Stimulated activated CD4-positive, alpha-beta T cell treated with anti-CD3 and anti-CD28 coated beads, Interleukin-4, amount 100 ng/mL, for 24 hours (primary cell): Measurements from ENCODE around the gene TEKTIP1.

Source experiments
- DNase-seq: peaks from one replicate; pipeline ENCODE4 v3.0.0-alpha.2; 2020

TEKTIP1 gene

DNA sequence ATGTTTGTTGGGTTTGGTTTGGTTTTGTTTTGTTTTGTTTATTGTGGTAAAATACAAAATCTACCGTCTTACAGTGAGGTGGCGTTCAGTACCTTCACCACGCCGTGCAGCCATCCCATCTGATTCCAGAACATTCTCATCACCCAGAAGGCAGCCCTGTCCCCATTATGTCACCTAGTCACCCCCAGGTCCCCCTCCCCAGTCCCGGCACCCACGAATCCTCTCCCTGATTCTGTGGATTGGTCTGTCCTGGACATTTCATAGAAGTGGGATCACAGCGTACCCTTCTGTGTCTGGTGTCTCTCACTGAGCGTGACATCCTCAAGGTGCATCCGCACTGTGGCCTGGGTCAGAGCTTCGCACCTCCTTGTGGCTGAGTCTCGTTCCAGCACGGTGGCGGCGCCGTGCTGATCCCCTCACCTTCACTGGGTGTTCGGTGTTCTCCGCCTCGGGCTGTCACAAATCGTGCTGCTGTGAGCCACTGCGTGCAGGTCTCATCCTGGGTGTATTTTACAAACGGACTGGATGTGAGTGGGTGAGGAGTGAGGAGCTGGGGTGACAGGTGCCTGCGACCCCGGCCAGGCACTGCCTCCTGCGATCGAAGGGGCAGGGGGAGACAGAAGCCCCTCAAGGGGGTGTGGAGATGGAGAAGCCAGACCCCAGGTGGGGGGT, 580 bp upstream of the TEKTIP1 start:
- DNase-seq, result no peak

DNA sequence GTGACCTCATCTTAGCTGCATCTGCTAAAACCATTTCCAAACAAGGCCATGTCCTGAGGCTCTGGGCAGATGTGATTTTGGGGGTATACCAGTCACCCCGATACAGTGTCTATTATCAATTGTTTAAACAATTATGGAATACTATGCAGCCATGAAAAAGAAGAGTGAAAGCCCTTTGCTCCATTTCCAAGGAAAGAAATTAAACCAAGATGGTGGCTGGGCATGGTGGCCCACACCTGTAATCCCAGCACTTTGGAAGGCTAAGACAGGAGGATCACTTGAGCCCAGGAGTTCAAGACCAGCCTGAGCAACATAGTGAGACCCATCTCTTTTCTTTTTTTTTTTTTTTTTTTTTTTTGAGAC, 763 bp downstream of the TEKTIP1 start:
- DNase-seq, result no peak

DNA sequence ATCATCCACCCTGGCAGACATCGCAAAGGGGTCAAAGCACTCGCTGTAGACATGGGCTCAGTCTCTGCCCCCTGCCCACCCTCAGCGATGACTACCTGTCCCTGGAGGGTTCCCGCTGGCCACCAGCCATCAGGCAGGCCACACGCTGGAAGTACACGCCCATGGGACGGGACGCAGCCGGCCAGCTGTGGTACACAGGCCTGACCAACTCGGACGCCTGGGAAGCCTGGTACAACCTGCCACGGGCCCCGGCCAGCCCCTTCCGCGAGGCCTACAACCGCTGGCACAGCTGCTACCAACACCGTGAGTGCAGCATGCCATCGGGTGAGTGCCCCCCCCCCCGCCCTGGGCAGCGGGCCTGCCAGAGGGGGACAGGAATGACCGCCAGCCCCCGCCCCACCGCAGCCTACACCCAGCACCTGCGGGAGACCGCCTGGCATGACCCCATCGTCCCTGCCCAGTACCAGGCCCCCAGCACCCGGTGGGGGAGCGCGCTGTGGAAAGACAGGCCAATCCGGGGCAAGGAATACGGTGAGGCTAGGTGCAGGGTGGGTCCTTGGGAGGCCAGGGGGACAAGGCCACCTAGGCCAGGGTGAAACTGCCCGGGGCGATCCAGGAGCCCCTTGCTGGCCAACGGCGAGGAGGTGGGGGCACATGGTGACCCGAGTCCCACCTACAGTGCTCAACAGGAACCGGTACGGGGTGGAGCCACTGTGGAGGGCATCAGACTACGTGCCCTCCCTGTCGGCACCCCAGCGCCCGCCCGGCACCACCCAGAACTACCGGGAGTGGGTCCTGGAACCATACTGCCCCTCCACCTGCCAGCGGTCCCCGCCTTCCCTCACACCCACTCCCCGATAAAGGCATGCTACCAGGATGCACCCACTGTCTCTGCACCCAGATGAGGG, 4.4 kb downstream of the TEKTIP1 start:
- no peak for DNase-seq

DNA sequence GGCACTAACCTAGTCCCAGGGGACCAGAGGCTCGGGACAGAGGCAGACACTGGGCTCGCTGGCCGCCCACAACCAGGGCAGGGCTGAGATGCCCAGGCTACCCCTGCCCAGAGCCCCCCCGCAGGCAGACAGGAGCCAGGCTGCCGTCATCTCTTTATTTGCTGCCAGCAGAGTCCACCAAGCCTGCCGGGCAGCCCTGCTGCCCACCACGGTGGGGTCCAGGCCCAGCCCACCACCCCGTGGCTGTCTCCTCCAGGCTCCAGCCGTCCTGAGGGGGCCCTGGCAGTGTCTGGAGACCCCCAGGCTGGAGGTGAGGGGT, 5.0 kb downstream of the TEKTIP1 start:
- no peak for DNase-seq

GRCh38 chr19:3544742-3545668, 6.0 kb downstream of the TEKTIP1 start:
- DNase-seq, result peak; percentile 83

DNA sequence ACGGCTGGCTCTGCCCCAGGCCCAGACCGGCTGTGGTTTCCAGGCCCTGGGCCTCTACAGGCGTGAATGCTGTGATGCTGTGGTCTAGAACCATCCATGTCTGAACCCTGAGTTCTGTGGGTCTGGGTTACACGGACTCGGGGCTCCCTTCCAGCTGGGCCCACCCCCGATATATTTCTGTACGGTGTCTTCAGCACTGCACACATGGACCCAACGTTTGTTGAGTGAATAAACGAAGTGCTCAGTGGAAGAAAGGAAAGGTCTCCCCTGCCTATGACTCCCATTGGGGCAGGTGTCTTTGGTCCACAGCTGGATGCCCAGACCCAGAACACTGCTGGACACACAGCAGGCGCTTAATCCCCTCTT, 6.7 kb downstream of the TEKTIP1 start:
- no peak for DNase-seq

GRCh38 chr19:3546119-3546518, 7.1 kb downstream of the TEKTIP1 start:
- no peak for DNase-seq

DNA sequence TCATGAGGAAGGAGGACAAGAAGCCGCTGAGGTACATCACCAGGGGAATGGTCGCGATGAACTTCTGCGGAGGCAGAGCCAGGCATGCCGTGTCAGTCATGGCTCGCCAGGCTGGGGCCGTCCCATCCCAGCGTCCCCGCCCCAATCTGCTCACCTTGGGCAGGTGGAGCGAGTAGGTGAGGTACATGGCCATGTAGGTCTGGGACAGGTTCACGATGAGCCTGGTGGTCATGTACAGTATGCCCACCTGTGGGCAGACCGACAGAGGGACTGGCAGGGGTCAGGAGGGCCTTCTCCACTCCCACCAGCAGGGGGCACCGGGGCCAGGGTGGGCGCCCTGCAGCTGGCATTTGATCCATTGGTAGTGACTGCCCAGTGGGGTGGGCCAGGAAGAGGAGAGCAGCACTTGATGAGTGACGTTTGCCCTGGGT, 8.3 kb downstream of the TEKTIP1 start:
- DNase-seq, result peak; percentile 39

DNA sequence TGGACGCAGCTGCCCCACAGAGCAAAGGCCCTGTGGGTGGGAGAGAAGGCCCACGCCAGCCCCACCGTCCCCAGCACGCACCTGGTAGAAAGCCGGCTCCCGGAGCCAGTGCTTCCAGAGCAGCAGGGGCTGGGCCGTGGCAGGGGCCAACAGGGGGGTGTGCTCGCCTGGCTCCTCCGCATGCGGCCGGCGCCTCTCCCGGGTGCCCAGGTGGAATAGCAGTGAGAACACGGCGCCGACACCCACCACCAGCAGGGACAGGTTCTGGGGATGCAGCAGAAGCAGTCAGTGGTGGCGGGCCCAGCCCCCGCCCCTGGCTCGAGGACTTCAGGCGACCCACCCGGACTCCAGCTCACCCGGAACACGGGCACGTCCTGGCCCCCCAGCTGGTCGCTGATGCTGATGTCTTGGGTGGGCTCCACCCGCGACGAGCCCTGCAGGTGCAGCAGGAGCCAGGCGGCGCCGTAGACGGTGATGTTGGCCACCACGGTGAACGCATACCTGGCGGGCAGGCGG, 8.9 kb downstream of the TEKTIP1 start:
- DNase-seq, result no peak

GRCh38 chr19:3548606-3549005, 9.6 kb downstream of the TEKTIP1 start:
- no peak for DNase-seq

- DNase-seq, result no peak
Measured at GRCh38 chr19:3549816-3550215, 10.8 kb downstream of the TEKTIP1 start.

DNA sequence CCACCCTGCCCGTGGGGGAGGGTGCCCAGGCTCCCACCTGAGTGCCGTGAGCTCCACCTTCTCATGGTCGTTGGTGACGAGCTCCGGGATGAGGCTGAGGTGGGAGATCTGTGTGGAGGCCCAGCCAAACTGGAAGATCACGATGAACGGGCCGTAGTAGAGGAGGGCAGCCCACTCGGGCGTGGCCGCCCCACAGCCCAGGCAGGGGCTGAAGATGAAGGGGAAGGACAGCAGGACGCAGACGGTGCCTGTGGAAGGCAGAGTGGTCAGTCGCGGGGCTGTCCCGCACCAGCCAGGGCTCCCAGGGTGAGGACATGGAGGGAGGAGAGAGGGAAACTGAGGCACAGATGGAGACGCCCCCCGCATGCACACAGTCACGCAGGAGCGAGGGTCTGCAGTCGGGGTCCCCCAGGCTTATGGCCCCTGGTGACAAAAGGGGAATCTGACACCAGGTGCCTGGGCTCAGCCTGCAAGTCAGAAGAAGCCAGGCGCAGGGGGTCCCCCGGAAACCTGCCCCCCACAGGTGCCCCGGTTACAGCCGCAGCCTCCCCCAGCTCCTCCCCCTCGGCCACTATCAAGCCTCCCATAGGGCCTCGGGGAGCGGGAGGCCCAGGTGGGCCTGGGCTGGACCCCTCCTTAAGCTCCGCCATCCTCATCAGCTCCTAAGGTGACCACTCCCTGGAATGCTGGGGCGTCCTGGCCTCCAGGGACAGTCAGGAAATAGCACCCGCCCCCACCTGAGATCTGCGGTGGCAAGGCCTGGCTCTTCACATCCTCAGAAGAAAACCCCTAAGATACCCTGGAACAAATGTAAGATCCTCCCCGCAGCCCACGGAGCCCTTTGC, 12.2 kb downstream of the TEKTIP1 start:
- no peak for DNase-seq

- DNase-seq, result no peak
Measured at GRCh38 chr19:3551792-3552095, 12.8 kb downstream of the TEKTIP1 start.

DNA sequence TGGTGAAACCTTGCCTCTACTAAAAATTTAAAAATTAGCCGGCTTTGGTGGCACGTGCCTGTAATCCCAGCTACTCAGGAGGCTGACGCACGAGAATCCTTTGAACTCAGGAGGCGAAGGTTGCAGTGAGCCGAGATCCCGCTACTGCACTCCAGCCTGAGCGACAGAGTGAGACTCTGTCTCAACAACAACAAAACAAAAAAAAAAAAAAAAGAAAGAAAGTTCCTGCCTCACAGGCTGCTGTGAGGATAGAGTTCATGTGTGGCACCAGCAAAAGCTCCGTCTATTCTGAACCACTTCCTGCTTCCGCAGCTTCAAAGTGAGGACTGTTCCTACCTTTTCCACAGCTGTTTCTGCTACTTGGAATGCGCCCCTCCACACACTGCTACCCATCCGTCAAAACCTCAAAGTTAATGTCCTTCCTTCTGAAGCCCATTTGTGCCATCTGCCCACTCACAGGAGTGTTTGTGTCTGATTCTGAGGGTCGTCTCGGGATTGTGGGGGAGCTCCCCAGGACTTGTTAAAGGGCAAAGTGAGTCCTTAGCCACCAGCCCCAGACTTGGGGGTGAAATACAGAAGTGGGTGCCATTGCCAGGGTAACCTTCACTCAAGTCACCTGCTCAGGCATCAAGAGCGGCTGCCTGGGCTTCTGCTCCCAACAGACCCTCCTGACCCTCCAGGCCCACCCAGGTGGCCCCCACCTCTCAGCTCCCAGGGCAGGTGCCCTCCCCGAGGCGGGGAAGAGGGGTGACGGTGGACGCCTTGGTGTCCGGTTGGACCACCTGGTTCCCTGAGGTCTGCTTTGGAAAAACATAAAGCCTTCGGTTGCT, 15.5 kb downstream of the TEKTIP1 start:
- DNase-seq, result peak; percentile 39

DNA sequence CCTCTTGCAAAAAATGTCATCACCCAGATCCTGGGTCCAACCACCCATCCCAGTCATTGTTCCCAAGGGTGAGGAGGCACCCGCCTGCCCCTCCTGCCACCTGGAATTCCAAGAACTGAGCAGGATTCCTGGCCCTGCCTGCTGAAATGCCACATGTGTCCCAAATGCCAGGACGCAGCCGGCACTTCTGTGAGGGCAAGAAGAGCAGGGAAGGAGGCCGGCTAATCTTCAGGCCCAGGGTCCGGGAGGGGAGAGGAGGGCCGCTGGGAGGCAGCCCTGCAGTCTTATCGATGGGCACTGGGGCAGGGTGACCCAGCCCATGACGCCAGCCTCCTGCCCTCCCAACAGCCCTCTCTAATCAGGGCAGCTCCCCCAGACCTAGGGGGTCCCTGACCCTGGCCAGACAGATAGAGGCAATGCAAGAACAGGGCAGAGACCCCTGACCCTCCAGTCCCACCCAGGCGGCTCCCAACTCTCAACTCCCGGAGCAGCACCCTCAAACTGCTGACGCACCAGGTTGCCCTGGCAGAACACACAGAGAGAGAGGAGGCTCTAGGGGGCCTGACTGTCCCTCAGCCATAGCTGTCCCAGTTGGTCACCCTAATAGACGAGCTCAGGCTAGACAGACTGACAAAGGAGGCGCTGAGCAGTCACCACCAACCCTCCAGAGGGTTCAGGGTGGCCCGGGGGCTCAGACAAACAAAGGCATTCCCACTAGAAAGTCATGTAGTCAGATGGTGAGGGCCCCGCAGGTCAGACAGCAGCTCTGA, 16.9 kb downstream of the TEKTIP1 start:
- DNase-seq, result no peak

DNA sequence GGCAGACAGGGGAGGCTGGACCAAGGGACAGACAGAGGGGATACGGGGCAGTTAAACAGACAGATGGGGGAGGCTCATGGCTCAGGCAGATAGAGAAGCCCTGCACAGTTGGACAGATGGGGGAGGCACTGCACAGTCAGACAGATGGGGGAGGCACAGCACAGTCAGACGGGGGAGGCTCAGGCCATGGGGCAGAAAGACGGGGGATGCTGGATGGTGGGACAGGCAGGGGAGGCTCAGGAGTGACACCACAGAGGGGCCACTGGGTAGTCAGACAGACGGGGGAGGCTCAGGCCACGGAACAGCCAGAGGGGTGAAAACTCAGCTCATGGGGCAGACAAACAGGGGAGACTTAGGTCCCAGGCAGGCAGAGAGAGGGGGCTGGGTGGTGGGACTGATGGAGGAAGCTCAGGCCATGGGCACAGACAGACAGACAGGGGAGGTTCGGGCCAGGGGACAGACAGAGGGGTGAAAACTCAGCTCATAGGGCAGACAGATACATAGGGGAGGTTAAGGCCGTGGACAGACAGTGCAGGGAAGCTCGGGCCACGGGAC, 17.5 kb downstream of the TEKTIP1 start:
- DNase-seq, result no peak

DNA sequence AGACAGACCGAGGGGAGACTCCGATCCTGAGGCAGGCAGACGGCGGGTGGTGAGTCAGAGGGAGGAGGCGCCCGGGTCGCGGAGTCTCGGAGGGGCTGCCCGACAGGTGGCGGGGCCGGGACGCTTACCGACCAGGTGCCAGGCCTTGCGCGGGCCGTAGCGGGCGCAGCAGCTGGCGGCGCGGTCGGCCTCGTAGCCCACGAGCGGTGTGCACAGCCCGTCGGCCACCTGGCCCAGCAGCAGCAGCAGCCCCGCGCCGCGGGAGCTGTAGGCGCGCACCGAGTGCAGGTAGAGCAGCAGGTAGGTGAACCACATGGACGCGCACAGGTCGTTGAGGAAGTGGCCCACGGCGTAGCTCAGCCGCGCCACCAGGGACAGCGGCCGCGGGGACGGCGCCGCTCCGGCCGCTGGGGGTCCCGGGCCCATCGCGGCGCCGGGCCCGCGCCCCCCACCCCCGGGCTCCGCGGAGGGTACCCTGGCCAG, 18.0 kb downstream of the TEKTIP1 start:
- peak; percentile 74 for DNase-seq

DNA sequence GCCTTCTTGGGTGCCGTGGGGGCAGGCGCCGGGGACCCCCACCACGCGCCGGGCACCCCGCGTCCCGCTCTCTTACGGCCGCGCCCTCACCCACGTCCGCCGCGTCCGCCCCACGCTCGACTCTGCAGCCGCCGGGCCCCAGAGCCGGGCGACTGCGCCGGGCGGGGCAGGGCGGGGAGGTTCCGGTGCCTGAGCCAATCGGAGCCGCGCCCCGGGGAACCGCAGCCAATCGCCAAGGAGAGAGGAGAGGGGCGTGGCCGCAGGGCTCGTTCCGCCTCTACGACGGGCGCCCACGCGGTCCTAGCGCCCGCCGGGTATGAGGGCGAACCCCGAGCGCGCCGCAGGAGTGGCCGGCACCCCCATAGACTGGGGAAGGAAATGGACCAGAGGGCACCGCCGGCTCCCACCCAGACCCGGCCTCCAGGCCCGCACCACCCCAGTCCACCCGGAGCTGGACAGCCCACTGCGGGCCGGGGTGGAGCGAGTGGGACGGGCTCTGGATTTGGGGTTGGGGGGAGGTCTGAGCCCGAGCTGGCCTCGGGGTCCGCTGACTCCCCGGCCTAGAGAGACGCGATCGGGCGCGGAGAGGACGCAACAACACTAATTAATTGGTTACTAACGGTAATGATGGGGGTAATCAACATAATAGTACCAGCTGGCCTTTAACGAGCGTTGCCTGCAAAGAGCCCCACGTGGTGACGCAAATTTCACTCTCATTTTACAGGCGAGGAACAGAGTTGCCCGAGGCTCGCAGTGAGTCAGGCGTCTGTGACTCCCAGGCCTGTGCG, 18.7 kb downstream of the TEKTIP1 start, which contains the start of gene MFSD12:
MFSD12 (minus strand) TSS at position 126 of the 788 bp plus-strand sequence. CDS start 183 bp downstream, outside the sequence.
- peak; percentile 96 for DNase-seq
